HepG2 (cell line): ENCODE data around the gene IRF1. TPM values are rescaled to one million over a fixed set of nuclear protein-coding genes. Genes with fewer than 3 reads are reported as not detected.

ENCODE experiments used
- CENPX ChIP-seq: sonication (generic); formaldehyde crosslinking; IDR thresholded peaks from 2 replicates; pipeline ENCODE4 v1.9.0; 2021; ENCODE audit warnings: mild to moderate bottlenecking, missing genetic modification reagents, moderate library complexity
- ELF1 ChIP-seq: sonication (generic); formaldehyde crosslinking; IDR thresholded peaks from 2 replicates; pipeline ENCODE4 v1.4.0; 2020; ENCODE audit warnings: missing genetic modification reagents
- HHEX ChIP-seq: IDR thresholded peaks from 2 replicates; pipeline ENCODE4 v1.6.1; 2016; ENCODE audit warnings: control low read depth
- HIVEP1 ChIP-seq: sonication (generic); formaldehyde crosslinking; IDR thresholded peaks from 2 replicates; pipeline ENCODE4 v1.4.0; 2020; ENCODE audit warnings: mild to moderate bottlenecking, missing genetic modification reagents
- JUN ChIP-seq: sonication (generic); formaldehyde crosslinking; IDR thresholded peaks from 2 replicates; pipeline ENCODE4 v1.4.0; 2020; ENCODE audit warnings: mild to moderate bottlenecking, missing genetic modification reagents
- MATR3 ChIP-seq: sonication (generic); formaldehyde crosslinking; IDR thresholded peaks from 2 replicates; pipeline ENCODE4 v1.4.0; 2020; ENCODE audit warnings: missing genetic modification reagents
- PRDM15 ChIP-seq: sonication (generic); formaldehyde crosslinking; IDR thresholded peaks from 2 replicates; pipeline ENCODE4 v1.4.0; 2020; ENCODE audit warnings: missing genetic modification reagents
- RELA ChIP-seq: sonication (generic); formaldehyde crosslinking; IDR thresholded peaks from 2 replicates; pipeline ENCODE4 v1.4.0; 2020; ENCODE audit warnings: missing genetic modification reagents
- RERE ChIP-seq: IDR thresholded peaks from 2 replicates; pipeline ENCODE4 v1.6.1; 2016; ENCODE audit warnings: low read depth, missing genetic modification reagents, missing compliant biosample characterization
- RFX5 ChIP-seq: IDR thresholded peaks from 2 replicates; pipeline ENCODE4 v1.6.1; 2011; ENCODE audit warnings: low read depth, low read length, improper control_type of control experiment
- SALL1 ChIP-seq: sonication (generic); formaldehyde crosslinking; IDR thresholded peaks from 2 replicates; pipeline ENCODE4 v1.8.0; 2022; ENCODE audit warnings: mild to moderate bottlenecking, missing genetic modification reagents
- SMYD3 ChIP-seq: sonication (generic); formaldehyde crosslinking; IDR thresholded peaks from 2 replicates; pipeline ENCODE4 v1.8.1; 2023; ENCODE audit warnings: mild to moderate bottlenecking, missing genetic modification reagents
- SRF ChIP-seq: IDR thresholded peaks from 2 replicates; pipeline ENCODE4 v1.6.1; 2011; ENCODE audit warnings: mild to moderate bottlenecking, low read depth, low read length, moderate library complexity
- THAP11 ChIP-seq: IDR thresholded peaks from 2 replicates; pipeline ENCODE4 v1.6.1; 2016; ENCODE audit warnings: missing biosample characterization, missing genetic modification reagents
- THRA ChIP-seq: sonication (generic); formaldehyde crosslinking; IDR thresholded peaks from 2 replicates; pipeline ENCODE4 v1.4.0; 2020; ENCODE audit warnings: missing genetic modification reagents, borderline replicate concordance
- WIZ ChIP-seq: sonication (generic); formaldehyde crosslinking; IDR thresholded peaks from 2 replicates; pipeline ENCODE4 v1.5.1; 2020; ENCODE audit warnings: mild to moderate bottlenecking, missing genetic modification reagents
- ZIK1 ChIP-seq: sonication (generic); formaldehyde crosslinking; IDR thresholded peaks from 2 replicates; pipeline ENCODE4 v1.5.0; 2020; ENCODE audit warnings: mild to moderate bottlenecking, low read depth, missing genetic modification reagents, borderline replicate concordance
- ZNF232 ChIP-seq: sonication (generic); formaldehyde crosslinking; IDR thresholded peaks from 2 replicates; pipeline ENCODE4 v1.4.0; 2020; ENCODE audit warnings: missing genetic modification reagents, borderline replicate concordance
- ZNF274 ChIP-seq: sonication (generic); formaldehyde crosslinking; IDR thresholded peaks from 2 replicates; pipeline ENCODE4 v1.5.1; 2020; ENCODE audit warnings: mild to moderate bottlenecking, missing genetic modification reagents
- ZNF446 ChIP-seq: sonication (generic); formaldehyde crosslinking; IDR thresholded peaks from 2 replicates; pipeline ENCODE4 v1.5.0; 2020; ENCODE audit warnings: mild to moderate bottlenecking, missing genetic modification reagents
- ZNF562 ChIP-seq: sonication (generic); formaldehyde crosslinking; IDR thresholded peaks from 2 replicates; pipeline ENCODE4 v1.8.0; 2022; ENCODE audit warnings: missing genetic modification reagents, borderline replicate concordance
- ZNF709 ChIP-seq: sonication (generic); formaldehyde crosslinking; IDR thresholded peaks from 2 replicates; pipeline ENCODE4 v1.5.0; 2020; ENCODE audit warnings: mild to moderate bottlenecking, missing genetic modification reagents
- ZNF720 ChIP-seq: sonication (generic); formaldehyde crosslinking; IDR thresholded peaks from 2 replicates; pipeline ENCODE4 v1.4.0; 2020; ENCODE audit warnings: missing genetic modification reagents
- ZNF772 ChIP-seq: sonication (generic); formaldehyde crosslinking; IDR thresholded peaks from 2 replicates; pipeline ENCODE4 v1.5.0; 2020; ENCODE audit warnings: mild to moderate bottlenecking, missing genetic modification reagents
- polyA plus RNA-seq, 8 experiments: library from polyadenylated mRNA; depleted of rRNA in 3 of 8; stranded (reverse) in 7 of 8; unstranded in 1 of 8; fragments of >200 nt; fragmentation: Illumina TruSeq in 4 of 8; extraction: Trizol in 4 of 8; gene quantifications; 2 replicates each; pipeline versions ENCODE4 v1.2.1 to v1.2.3, GENCODE V29; 2011 to 2016; ENCODE audit warnings: low read depth in 4 of 8, missing spikeins in 1 of 8, mixed read lengths in 1 of 8; ENCODE audit not compliant: insufficient read depth in 1 of 8
- total RNA-seq, 5 experiments: library from RNA; depleted of rRNA; stranded (reverse); fragments of >200 nt; fragmentation: Illumina TruSeq; extraction: Trizol; gene quantifications; 2 replicates each; pipeline ENCODE4 v1.2.3, GENCODE V29; 2016; ENCODE audit warnings: low read depth in 1 of 5

Gene IRF1
- total and polyA plus RNA-seq, 2 of the 13 experiments (the other 11 are each of a cell fraction or from before 2014, with no cell fraction given), result 4.1 to 8.8 TPM

GRCh38 chr5:132539716-132540115 lies 49.1 kb upstream of the IRF1 start (continued):
- TF ChIP-seq THRA (CRISPR knock-in tag) (peak; percentile 81; the same call in 1 of the 2 replicates), WIZ (CRISPR knock-in tag) (no peak), JUN (CRISPR knock-in tag) (no peak), SRF (no peak), RERE (CRISPR knock-in tag) (no peak), ELF1 (CRISPR knock-in tag) (no peak), HHEX (no peak), ZNF274 (CRISPR knock-in tag) (no peak), RFX5 (peak; percentile 69), THAP11 (CRISPR knock-in tag) (no peak), RELA (CRISPR knock-in tag) (no peak), ZNF709 (CRISPR knock-in tag) (no peak), PRDM15 (no peak), ZIK1 (CRISPR knock-in tag) (no peak), ZNF446 (no peak), SMYD3 (no peak), MATR3 (CRISPR knock-in tag) (no peak), SALL1 (CRISPR knock-in tag) (peak; percentile 56; the same call in 1 of the 2 replicates), ZNF772 (no peak), HIVEP1 (no peak), ZNF562 (CRISPR knock-in tag) (no peak), ZNF720 (CRISPR knock-in tag) (no peak), ZNF232 (CRISPR knock-in tag) (no peak), CENPX (no peak)
